ENCODE measurements around the gene FADS1.

- TF ChIP-seq, protein P1, sequence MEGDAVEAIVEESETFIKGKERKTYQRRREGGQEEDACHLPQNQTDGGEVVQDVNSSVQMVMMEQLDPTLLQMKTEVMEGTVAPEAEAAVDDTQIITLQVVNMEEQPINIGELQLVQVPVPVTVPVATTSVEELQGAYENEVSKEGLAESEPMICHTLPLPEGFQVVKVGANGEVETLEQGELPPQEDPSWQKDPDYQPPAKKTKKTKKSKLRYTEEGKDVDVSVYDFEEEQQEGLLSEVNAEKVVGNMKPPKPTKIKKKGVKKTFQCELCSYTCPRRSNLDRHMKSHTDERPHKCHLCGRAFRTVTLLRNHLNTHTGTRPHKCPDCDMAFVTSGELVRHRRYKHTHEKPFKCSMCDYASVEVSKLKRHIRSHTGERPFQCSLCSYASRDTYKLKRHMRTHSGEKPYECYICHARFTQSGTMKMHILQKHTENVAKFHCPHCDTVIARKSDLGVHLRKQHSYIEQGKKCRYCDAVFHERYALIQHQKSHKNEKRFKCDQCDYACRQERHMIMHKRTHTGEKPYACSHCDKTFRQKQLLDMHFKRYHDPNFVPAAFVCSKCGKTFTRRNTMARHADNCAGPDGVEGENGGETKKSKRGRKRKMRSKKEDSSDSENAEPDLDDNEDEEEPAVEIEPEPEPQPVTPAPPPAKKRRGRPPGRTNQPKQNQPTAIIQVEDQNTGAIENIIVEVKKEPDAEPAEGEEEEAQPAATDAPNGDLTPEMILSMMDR (IDR thresholded peaks at IDR 0.05) = no peak
- no peak for TF ChIP-seq POLR2A (IDR thresholded peaks at IDR 0.05)
Measured at GRCh38 chr11:61863548-61864081, 46.8 kb upstream of the FADS1 start.
